IPS DF 19.7 (cell line): ENCODE data around the gene GPSM1.

Experiments used
- DNase-seq: peaks from one replicate; pipeline ENCODE4 v3.0.0-alpha.2; 2013; ENCODE audit warnings: low read depth, low spot score

Gene GPSM1

GRCh38 chr9:136331556-136332481, 4.5 kb downstream of the GPSM1 start:
- DNase-seq = no peak

GRCh38 chr9:136332482-136332983, 5.2 kb downstream of the GPSM1 start:
- no peak for DNase-seq

GRCh38 chr9:136333045-136333444, 5.7 kb downstream of the GPSM1 start:
- DNase-seq = no peak

- DNase-seq = no peak
These were observed 6.1 kb downstream of the GPSM1 start for GRCh38 chr9:136333486-136333885.

- no peak for DNase-seq
These were observed 7.2 kb downstream of the GPSM1 start for GRCh38 chr9:136334541-136334940.

- no peak for DNase-seq
These were observed 8.2 kb downstream of the GPSM1 start for GRCh38 chr9:136335296-136336155.

- DNase-seq = no peak
These were observed 9.0 kb downstream of the GPSM1 start for GRCh38 chr9:136336156-136336870.

GRCh38 chr9:136336881-136337280, 9.5 kb downstream of the GPSM1 start:
- no peak for DNase-seq

- no peak for DNase-seq
These were observed 10.4 kb downstream of the GPSM1 start for GRCh38 chr9:136337416-136338395.

- DNase-seq = no peak
These were observed 11.2 kb downstream of the GPSM1 start for GRCh38 chr9:136338511-136338910.

- no peak for DNase-seq
These were observed 12.0 kb downstream of the GPSM1 start for GRCh38 chr9:136339173-136339957.

- DNase-seq = no peak
These were observed 12.6 kb downstream of the GPSM1 start for GRCh38 chr9:136339958-136340310.

- no peak for DNase-seq
These were observed 13.2 kb downstream of the GPSM1 start for GRCh38 chr9:136340356-136341041.

GRCh38 chr9:136341042-136341655, 13.8 kb downstream of the GPSM1 start:
- no peak for DNase-seq

- no peak for DNase-seq
These were observed 14.4 kb downstream of the GPSM1 start for GRCh38 chr9:136341769-136342168.

- no peak for DNase-seq
These were observed 15.1 kb downstream of the GPSM1 start for GRCh38 chr9:136342181-136343120.

GRCh38 chr9:136343121-136343883, 16.0 kb downstream of the GPSM1 start:
- no peak for DNase-seq
